Type B pancreatic cell (in vitro differentiated cells): ENCODE data around the gene GPR82. TPM values are rescaled to one million over a fixed set of nuclear protein-coding genes. Genes with fewer than 3 reads are reported as not detected.
"Not testable (repeated sequence)": the region's sequence is repeated elsewhere in the genome, so short reads cannot be mapped to it uniquely, and the experiment has no call there.

ENCODE experiments used
- DNase-seq: peaks from one replicate; pipeline ENCODE4 v3.0.0; 2021; ENCODE audit warnings: mixed read lengths; ENCODE audit not compliant: unreplicated experiment; ENCODE audit errors: extremely low spot score
- H3K27ac Mint-ChIP-seq: 2 replicates; pipeline ENCODE4 v1.8.0; 2021; ENCODE audit warnings: mild to moderate bottlenecking, mixed read lengths
- H3K27me3 Mint-ChIP-seq: 2 replicates; pipeline ENCODE4 v1.8.0; 2021; ENCODE audit warnings: mixed read lengths
- H3K36me3 Mint-ChIP-seq: 2 replicates; pipeline ENCODE4 v1.8.0; 2021; ENCODE audit warnings: mixed read lengths
- H3K4me1 Mint-ChIP-seq: one replicate; pipeline ENCODE4 v1.8.0; 2021; ENCODE audit warnings: mixed read lengths; ENCODE audit not compliant: unreplicated experiment
- H3K4me3 Mint-ChIP-seq: 2 replicates; pipeline ENCODE4 v1.8.0; 2021; ENCODE audit warnings: mild to moderate bottlenecking, mixed read lengths
- H3K9me3 Mint-ChIP-seq: 2 replicates; pipeline ENCODE4 v1.8.0; 2021; ENCODE audit warnings: mixed read lengths
- total RNA-seq: library from RNA; stranded (reverse); gene quantifications from 2 replicates; pipeline ENCODE4 v1.2.1, GENCODE V29; 2021; ENCODE audit warnings: low replicate concordance
- TF ChIP-seq, protein P1 (sequence below): fragments of 200-600 bp; sonication (generic); conservative IDR thresholded peaks from 2 replicates; pipeline ENCODE4 v1.5.0; 2021; ENCODE audit warnings: antibody characterized with exemption, mild to moderate bottlenecking

The GPR82 gene
- total RNA-seq, 1 donor from 2014 or later, result not detected

DNA sequence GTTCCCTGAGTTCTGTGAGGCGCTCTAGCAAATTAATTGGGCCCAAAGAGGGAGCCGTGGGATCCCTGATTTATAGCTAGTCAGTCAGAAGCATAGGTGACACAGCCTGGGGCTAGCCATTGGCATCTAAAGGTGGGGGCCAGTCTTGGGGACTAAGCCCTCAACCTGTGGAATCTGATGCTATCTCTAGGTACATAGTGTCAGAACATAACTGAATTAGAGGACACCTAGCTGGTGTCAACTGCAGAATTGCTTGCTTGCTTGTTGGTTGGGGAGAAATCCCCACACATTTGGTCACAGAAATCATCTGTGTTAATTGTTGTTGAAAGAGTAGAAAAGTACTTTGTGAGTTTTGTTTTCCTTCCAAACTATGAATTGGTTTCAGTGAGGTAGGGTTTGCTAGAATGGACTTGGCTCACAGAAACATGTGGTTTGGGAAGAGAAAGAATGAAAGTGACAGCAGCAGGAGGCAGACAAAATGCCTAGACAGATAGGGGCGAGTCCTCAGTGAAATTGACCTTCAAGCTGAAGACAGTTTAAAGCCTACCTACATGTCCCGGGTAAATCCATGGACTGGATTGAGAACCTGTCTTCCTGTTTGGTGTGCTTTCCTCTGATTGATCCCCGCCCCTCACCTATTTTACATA, 12.8 kb upstream of the GPR82 start:
- H3K36me3 Mint-ChIP-seq, result peaks cover 3% of the 10 kb centered on the region
- H3K27ac Mint-ChIP-seq, result no peak overlapping the region
- TF ChIP-seq, protein P1, sequence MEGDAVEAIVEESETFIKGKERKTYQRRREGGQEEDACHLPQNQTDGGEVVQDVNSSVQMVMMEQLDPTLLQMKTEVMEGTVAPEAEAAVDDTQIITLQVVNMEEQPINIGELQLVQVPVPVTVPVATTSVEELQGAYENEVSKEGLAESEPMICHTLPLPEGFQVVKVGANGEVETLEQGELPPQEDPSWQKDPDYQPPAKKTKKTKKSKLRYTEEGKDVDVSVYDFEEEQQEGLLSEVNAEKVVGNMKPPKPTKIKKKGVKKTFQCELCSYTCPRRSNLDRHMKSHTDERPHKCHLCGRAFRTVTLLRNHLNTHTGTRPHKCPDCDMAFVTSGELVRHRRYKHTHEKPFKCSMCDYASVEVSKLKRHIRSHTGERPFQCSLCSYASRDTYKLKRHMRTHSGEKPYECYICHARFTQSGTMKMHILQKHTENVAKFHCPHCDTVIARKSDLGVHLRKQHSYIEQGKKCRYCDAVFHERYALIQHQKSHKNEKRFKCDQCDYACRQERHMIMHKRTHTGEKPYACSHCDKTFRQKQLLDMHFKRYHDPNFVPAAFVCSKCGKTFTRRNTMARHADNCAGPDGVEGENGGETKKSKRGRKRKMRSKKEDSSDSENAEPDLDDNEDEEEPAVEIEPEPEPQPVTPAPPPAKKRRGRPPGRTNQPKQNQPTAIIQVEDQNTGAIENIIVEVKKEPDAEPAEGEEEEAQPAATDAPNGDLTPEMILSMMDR, result no peak
- H3K27me3 Mint-ChIP-seq, result no peaks in the 10 kb centered on the region
- H3K9me3 Mint-ChIP-seq, result no peaks in the 10 kb centered on the region
- no peaks in the 10 kb centered on the region for H3K4me1 Mint-ChIP-seq
- no peak overlapping the region for H3K4me3 Mint-ChIP-seq
- DNase-seq, result no peak

DNA sequence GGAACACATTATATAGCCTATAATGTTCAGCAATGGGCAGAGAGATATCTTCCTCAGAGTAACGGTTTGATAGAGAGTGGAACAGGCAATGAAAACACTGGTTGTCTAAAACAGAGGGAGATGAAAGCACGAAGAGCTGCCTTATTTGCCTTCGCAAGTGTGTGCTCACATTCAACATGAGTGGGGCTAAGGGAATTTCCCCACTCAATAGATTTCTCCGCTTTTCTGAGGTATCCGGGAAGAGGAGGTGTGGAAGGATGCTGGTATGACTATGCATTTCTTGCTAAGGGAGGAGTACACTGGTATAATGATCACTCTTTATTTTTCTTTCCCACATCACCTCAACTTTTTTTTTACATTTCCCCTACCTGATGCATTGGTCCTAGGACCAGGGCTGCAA, 7.8 kb upstream of the GPR82 start:
- TF ChIP-seq, protein P1, result no peak
- H3K4me3 Mint-ChIP-seq, result no peak overlapping the region
- H3K9me3 Mint-ChIP-seq, result peaks cover 9% of the 10 kb centered on the region
- H3K4me1 Mint-ChIP-seq, result peaks cover 5% of the 10 kb centered on the region
- H3K27ac Mint-ChIP-seq, result no peak overlapping the region
- peaks cover 15% of the 10 kb centered on the region for H3K36me3 Mint-ChIP-seq
- no peak for DNase-seq
- no peaks in the 10 kb centered on the region for H3K27me3 Mint-ChIP-seq

DNA sequence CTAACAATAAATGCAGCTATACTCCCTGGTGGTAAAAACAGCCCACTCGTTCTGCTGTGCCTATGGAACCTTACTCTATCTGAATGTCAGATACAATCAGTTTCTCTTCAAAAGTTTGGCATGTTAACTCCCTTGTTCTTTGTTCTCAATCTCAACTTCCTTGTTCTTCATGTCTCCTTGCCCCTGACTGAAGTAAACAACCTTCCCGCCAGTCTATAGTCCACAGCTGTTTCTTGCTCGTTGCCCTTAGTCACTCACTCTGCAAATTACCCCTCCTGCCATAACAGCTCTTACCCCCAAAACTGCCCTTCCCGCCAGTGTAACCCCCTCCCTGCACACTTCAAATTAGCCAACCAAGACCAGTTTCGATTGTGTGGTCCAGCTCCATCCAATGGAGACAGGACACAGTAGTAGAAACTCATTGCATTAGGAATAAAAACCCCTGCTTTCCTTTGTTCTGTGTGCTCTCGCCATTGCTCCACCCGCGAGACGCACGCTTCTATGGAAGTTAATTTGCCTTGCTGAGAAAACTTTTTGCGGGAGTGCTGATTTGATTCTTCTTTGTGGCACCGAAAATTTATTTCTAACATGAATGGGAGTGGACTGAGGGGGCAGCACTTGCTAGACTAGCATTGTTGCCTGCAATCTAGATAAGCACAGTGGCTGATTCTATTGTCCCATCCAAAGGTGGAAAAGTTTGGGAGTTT, 7.1 kb upstream of the GPR82 start:
- TF ChIP-seq, protein P1, result no peak
- no peak overlapping the region for H3K27ac Mint-ChIP-seq
- peaks cover 9% of the 10 kb centered on the region for H3K9me3 Mint-ChIP-seq
- no peak for DNase-seq
- no peak overlapping the region for H3K4me3 Mint-ChIP-seq
- H3K36me3 Mint-ChIP-seq, result peaks cover 15% of the 10 kb centered on the region
- H3K27me3 Mint-ChIP-seq, result no peaks in the 10 kb centered on the region
- H3K4me1 Mint-ChIP-seq, result peaks cover 5% of the 10 kb centered on the region

DNA sequence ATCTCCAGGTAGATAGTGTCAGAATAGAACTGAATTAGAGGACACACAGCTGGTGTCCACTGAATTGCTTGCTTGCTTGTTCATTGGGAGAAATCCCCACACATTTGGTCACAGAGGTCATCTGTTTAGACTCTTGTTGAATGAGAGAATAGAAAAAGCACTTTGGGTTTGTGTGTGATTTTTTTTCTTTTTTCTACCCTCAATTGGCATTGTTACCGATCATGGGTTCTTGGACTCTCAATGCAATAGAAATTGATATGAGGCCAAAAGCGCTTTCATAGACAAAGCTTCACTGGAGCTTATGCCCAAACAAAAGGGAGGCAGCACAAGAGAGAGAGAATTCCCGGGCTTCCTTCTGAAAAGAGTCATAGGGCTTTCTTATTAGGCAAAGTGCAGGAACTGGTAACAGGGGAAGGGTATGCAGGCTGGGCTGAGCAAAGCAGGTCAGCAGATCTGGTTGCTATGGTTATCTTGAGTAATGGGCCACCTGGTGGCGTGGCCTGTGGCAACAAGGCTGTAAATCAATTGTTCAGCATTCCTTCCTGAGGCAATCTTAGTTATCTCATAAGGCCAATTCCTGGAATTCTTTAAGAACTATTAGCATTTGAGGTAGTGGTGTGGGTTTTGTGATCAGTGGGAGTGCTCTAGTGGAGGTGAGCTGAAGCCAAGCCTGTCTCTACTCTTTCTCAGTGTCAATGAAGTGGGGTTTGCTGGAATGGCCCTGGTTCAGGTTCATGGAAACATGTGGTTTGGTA, 5.3 kb upstream of the GPR82 start:
- Mint-ChIP-seq H3K27ac (peak overlapping the region; percentile 69), H3K9me3 (peaks cover 9% of the 10 kb centered on the region), H3K4me1 (peaks cover 5% of the 10 kb centered on the region), H3K27me3 (no peaks in the 10 kb centered on the region), H3K4me3 (peak overlapping the region; percentile 14), H3K36me3 (peaks cover 16% of the 10 kb centered on the region)
- no peak for DNase-seq
- TF ChIP-seq, protein P1, result no peak

DNA sequence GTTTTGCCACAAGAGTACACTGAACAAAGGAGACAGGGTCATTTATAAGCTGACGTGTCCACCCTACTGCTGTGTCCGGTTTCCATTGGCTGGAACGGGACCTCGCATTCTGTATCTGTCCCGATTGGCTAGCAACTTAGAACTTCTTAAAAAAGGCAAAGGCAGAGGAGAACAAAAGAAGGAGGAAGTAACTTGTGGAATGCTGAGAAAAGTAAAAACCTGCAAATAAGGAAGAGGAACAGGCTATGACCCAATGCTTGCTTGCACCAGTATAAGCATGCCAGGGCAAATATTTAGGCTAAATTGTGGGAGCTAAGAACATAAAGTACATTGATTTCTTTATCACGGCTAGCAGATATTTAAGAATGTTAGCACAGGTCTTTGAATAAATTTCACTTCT, 4.4 kb upstream of the GPR82 start:
- not testable (repeated sequence) for DNase-seq, H3K4me3 Mint-ChIP-seq, H3K9me3 Mint-ChIP-seq

More for the DNA sequence above, 4.4 kb upstream of the GPR82 start:
- H3K27ac Mint-ChIP-seq, H3K27me3 Mint-ChIP-seq, H3K4me1 Mint-ChIP-seq: not testable (repeated sequence)
- H3K36me3 Mint-ChIP-seq, result peaks cover 16% of the 10 kb centered on the region
